ENCODE data around the gene NDUFA13.

- no peak for TF ChIP-seq SUZ12 (IDR thresholded peaks at IDR 0.05; ENCODE audit: extremely low read depth, insufficient read depth, insufficient read length)
- no peak for TF ChIP-seq YY1 (IDR thresholded peaks at IDR 0.05; ENCODE audit: insufficient read depth, insufficient read length)
These were observed 18.7 kb downstream of the NDUFA13 start for GRCh38 chr19:19534556-19535265.

All from NT2/D1 (cell line).